ENCODE measurements around the gene PRDM16. TPM values are rescaled to one million over a fixed set of nuclear protein-coding genes. Genes with fewer than 3 reads are reported as not detected.

PRDM16 gene
- total and polyA plus RNA-seq, 2 of the 13 experiments (the other 11 are each of a cell fraction or from before 2014, with no cell fraction given) = 0.15 to 0.81 TPM

DNA sequence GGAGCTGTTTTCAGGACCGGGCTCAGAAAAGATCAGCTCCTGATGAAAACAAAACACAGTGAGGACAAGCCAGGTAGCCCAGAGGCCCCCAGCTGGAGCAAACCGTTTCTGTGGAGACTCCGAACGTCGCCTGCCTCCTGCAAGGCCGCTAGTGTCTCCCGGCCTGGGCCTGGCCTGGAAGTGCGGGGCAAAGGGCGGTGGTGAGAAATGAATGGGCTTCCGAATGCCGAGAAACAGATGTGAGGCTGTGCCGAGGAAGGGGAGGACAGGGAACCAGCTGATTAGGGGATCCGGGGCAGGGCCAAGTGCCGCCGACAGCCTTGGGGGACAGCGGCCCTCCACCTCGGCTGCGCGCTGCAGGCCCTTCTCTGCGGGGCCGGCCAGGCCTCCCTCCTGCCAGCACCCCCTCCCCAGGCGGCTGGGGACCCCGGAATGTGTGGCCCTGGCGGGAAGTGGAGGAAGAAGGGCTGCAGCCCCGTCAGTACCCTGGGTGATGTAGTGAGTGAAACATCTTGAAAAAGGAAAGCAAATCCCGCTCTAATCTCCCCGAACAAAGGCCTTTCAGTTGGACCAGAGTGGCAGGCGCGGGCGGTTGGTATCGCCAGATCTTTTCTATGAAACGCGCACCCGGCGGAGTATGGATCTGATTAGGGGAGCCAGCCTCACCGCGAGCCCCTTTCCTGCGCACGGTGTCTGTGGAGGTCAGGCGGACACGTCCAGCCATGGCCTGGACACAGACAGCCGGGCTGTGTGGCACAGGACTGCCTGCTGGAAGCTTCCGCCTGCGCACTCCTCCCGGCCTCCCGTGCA lies 52.6 kb downstream of the PRDM16 start (continued):
- TF ChIP-seq, protein P1, sequence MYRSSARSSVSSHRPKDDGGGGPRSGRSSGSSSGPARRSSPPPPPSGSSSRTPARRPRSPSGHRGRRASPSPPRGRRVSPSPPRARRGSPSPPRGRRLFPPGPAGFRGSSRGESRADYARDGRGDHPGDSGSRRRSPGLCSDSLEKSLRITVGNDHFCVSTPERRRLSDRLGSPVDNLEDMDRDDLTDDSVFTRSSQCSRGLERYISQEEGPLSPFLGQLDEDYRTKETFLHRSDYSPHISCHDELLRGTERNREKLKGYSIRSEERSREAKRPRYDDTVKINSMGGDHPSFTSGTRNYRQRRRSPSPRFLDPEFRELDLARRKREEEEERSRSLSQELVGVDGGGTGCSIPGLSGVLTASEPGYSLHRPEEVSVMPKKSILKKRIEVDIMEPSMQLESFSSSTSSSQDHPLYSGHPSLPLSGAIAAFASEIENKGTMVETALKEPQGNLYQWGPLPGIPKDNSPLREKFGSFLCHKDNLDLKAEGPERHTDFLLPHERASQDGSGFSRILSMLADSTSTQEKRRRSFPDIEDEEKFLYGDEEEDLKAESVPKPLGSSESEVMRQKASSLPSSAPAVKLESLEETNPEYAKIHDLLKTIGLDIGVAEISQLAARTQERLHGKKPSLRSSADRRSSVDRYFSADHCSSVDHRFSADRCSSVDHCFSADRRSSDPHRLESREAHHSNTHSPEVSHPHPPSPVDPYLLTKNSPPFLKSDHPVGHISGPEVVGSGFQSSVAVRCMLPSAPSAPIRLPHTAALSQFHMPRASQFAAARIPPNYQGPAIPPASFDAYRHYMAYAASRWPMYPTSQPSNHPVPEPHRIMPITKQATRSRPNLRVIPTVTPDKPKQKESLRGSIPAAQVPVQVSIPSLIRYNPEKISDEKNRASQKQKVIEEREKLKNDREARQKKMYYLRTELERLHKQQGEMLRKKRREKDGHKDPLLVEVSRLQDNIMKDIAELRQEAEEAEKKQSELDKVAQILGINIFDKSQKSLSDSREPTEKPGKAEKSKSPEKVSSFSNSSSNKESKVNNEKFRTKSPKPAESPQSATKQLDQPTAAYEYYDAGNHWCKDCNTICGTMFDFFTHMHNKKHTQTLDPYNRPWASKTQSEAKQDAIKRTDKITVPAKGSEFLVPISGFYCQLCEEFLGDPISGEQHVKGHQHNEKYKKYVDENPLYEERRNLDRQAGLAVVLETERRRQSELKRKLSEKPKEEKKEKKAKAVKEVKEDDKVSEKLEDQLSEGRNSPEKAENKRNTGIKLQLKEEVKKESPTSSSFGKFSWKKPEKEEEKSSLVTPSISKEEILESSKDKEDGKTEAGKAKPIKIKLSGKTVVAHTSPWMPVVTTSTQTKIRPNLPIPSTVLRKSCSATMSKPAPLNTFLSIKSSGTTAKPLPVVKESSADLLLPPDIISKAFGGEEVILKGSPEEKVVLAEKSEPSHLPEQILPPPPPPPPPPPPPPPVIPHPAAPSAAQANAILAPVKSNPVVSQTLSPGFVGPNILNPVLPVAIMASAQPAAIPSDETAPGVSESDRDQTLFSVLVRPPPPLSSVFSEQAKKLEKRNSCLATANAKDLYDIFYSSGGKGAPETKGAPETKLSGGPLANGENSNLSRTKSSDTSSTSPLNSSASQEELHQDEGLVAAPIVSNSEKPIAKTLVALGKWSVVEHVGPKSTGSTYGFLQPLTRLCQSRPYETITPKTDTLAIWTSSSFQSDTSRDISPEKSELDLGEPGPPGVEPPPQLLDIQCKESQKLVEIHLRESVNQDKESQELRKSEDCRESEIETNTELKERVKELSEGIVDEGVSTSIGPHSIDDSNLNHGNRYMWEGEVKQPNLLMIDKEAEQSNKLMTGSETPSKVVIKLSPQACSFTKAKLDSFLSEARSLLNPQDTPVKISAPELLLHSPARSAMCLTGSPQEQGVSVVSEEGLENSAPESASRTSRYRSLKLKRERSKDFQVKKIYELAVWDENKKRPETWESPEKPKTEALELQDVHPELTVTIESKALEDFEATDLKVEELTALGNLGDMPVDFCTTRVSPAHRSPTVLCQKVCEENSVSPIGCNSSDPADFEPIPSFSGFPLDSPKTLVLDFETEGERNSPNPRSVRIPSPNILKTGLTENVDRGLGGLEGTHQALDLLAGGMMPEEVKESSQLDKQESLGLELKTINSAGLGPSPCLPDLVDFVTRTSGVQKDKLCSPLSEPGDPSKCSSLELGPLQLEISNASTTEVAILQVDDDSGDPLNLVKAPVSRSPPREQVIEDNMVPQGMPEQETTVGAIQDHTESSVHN (CRISPR knock-in tag; IDR thresholded peaks at IDR 0.05) = no peak
- TF ChIP-seq RNF2 (conservative IDR thresholded peaks at IDR 0.05; ENCODE audit: low read depth) (no peak), HNF4A (CRISPR knock-in tag; IDR thresholded peaks at IDR 0.05) (peak; percentile 37), ONECUT2 (CRISPR knock-in tag; IDR thresholded peaks at IDR 0.05) (no peak), ZNF235 (CRISPR knock-in tag; IDR thresholded peaks at IDR 0.05; ENCODE audit: borderline replicate concordance) (no peak), RXRB (CRISPR knock-in tag; IDR thresholded peaks at IDR 0.05; ENCODE audit: borderline replicate concordance) (no peak), ZNF138 (CRISPR knock-in tag; IDR thresholded peaks at IDR 0.05; ENCODE audit: low read depth) (no peak), ZNF333 (CRISPR knock-in tag; IDR thresholded peaks at IDR 0.05; ENCODE audit: borderline replicate concordance) (no peak), ZNF660 (CRISPR knock-in tag; IDR thresholded peaks at IDR 0.05; ENCODE audit: borderline replicate concordance, low read depth) (no peak), RBM22 (optimal IDR thresholded peaks at IDR 0.05; ENCODE audit: low read length) (no peak)
- TF ChIP-seq, protein P2, sequence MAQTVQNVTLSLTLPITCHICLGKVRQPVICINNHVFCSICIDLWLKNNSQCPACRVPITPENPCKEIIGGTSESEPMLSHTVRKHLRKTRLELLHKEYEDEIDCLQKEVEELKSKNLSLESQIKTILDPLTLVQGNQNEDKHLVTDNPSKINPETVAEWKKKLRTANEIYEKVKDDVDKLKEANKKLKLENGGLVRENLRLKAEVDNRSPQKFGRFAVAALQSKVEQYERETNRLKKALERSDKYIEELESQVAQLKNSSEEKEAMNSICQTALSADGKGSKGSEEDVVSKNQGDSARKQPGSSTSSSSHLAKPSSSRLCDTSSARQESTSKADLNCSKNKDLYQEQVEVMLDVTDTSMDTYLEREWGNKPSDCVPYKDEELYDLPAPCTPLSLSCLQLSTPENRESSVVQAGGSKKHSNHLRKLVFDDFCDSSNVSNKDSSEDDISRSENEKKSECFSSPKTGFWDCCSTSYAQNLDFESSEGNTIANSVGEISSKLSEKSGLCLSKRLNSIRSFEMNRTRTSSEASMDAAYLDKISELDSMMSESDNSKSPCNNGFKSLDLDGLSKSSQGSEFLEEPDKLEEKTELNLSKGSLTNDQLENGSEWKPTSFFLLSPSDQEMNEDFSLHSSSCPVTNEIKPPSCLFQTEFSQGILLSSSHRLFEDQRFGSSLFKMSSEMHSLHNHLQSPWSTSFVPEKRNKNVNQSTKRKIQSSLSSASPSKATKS (CRISPR knock-in tag; IDR thresholded peaks at IDR 0.05) = no peak
- TF ChIP-seq, protein P3, sequence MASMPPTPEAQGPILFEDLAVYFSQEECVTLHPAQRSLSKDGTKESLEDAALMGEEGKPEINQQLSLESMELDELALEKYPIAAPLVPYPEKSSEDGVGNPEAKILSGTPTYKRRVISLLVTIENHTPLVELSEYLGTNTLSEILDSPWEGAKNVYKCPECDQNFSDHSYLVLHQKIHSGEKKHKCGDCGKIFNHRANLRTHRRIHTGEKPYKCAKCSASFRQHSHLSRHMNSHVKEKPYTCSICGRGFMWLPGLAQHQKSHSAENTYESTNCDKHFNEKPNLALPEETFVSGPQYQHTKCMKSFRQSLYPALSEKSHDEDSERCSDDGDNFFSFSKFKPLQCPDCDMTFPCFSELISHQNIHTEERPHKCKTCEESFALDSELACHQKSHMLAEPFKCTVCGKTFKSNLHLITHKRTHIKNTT (CRISPR knock-in tag; IDR thresholded peaks at IDR 0.05) = no peak
- TF ChIP-seq, protein P4, sequence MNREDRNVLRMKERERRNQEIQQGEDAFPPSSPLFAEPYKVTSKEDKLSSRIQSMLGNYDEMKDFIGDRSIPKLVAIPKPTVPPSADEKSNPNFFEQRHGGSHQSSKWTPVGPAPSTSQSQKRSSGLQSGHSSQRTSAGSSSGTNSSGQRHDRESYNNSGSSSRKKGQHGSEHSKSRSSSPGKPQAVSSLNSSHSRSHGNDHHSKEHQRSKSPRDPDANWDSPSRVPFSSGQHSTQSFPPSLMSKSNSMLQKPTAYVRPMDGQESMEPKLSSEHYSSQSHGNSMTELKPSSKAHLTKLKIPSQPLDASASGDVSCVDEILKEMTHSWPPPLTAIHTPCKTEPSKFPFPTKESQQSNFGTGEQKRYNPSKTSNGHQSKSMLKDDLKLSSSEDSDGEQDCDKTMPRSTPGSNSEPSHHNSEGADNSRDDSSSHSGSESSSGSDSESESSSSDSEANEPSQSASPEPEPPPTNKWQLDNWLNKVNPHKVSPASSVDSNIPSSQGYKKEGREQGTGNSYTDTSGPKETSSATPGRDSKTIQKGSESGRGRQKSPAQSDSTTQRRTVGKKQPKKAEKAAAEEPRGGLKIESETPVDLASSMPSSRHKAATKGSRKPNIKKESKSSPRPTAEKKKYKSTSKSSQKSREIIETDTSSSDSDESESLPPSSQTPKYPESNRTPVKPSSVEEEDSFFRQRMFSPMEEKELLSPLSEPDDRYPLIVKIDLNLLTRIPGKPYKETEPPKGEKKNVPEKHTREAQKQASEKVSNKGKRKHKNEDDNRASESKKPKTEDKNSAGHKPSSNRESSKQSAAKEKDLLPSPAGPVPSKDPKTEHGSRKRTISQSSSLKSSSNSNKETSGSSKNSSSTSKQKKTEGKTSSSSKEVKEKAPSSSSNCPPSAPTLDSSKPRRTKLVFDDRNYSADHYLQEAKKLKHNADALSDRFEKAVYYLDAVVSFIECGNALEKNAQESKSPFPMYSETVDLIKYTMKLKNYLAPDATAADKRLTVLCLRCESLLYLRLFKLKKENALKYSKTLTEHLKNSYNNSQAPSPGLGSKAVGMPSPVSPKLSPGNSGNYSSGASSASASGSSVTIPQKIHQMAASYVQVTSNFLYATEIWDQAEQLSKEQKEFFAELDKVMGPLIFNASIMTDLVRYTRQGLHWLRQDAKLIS (CRISPR knock-in tag; IDR thresholded peaks at IDR 0.05) = no peak
